CD8-positive, alpha-beta memory T cell (primary cell): ENCODE results near the gene GPR85. TPM values are rescaled to one million over a fixed set of nuclear protein-coding genes. Genes with fewer than 3 reads are reported as not detected.
A peak's percentile ranks its signal among the peaks of the same experiment; 100 is the strongest.
"Not testable (repeated sequence)": the region's sequence is repeated elsewhere in the genome, so short reads cannot be mapped to it uniquely, and the experiment has no call there.

Experiments
- CTCF ChIA-PET: fragments of 350-600 bp; sonication (Branson Sonifier 250); formaldehyde crosslinking; loops from one replicate; lab custom pipeline; 2021; ENCODE audit warnings: antibody characterized with exemption; lab: Charles Lee
- POLR2A ChIA-PET: fragments of 350-600 bp; sonication (Branson Sonifier 250); formaldehyde crosslinking; loops from one replicate; lab custom pipeline; 2021; ENCODE audit warnings: antibody characterized with exemption; lab: Charles Lee
- DNase-seq, 5 donors: peaks; one replicate each; pipeline versions ENCODE4 v3.0.0 to v3.0.0-alpha.2; 2020 to 2022; ENCODE audit warnings: mixed read lengths in 1 of 5
- H3K27ac ChIP-seq: one replicate; pipeline ENCODE4 v1.7.0; 2013; ENCODE audit warnings: low read depth, mild to moderate bottlenecking, low read length, moderate library complexity
- H3K27me3 ChIP-seq: 2 replicates; pipeline ENCODE4 v1.7.0; 2013; ENCODE audit warnings: low read length, mild to moderate bottlenecking; ENCODE audit not compliant: insufficient read depth, poor library complexity, severe bottlenecking
- H3K36me3 ChIP-seq: 2 replicates; pipeline ENCODE4 v1.7.0; 2013; ENCODE audit warnings: mild to moderate bottlenecking, low read length, moderate library complexity; ENCODE audit not compliant: insufficient read depth
- H3K4me1 ChIP-seq: 2 replicates; pipeline ENCODE4 v1.7.0; 2013; ENCODE audit warnings: mild to moderate bottlenecking, low read length, moderate library complexity; ENCODE audit not compliant: insufficient read depth
- H3K4me3 ChIP-seq: 2 replicates; pipeline ENCODE4 v1.7.0; 2013; ENCODE audit warnings: mild to moderate bottlenecking, low read length
- H3K9me3 ChIP-seq: 2 replicates; pipeline ENCODE4 v1.7.0; 2013; ENCODE audit warnings: mild to moderate bottlenecking, low read length
- H3K27ac Mint-ChIP-seq, 8 donors: one replicate each; pipeline ENCODE4 v1.8.0; 2020 to 2021; ENCODE audit warnings: mixed read lengths in 8 of 8, mild to moderate bottlenecking in 6 of 8, inconsistent platforms in 3 of 8, moderate library complexity in 3 of 8
- H3K27me3 Mint-ChIP-seq, 2 donors: one replicate each; pipeline ENCODE4 v1.8.0; 2020 to 2021; ENCODE audit warnings: mixed read lengths in 2 of 2, mild to moderate bottlenecking in 1 of 2, moderate library complexity in 1 of 2
- H3K36me3 Mint-ChIP-seq, 3 donors: one replicate each; pipeline ENCODE4 v1.8.0; 2020 to 2021; ENCODE audit warnings: mixed read lengths in 3 of 3, inconsistent platforms in 1 of 3, mild to moderate bottlenecking in 1 of 3
- H3K4me1 Mint-ChIP-seq, 3 donors: one replicate each; pipeline ENCODE4 v1.8.0; 2020 to 2021; ENCODE audit warnings: mixed read lengths in 3 of 3, inconsistent platforms in 1 of 3, mild to moderate bottlenecking in 1 of 3
- H3K4me3 Mint-ChIP-seq, 7 donors: one replicate each; pipeline ENCODE4 v1.8.0; 2020 to 2021; ENCODE audit warnings: mixed read lengths in 7 of 7, mild to moderate bottlenecking in 6 of 7, moderate library complexity in 4 of 7, inconsistent platforms in 2 of 7
- H3K9me3 Mint-ChIP-seq, 5 donors: one replicate each; pipeline ENCODE4 v1.8.0; 2020 to 2022; ENCODE audit warnings: mixed read lengths in 5 of 5, mild to moderate bottlenecking in 3 of 5, moderate library complexity in 2 of 5, inconsistent platforms in 1 of 5
- polyA plus RNA-seq: library from polyadenylated mRNA; unstranded; fragments of 300-500 nt; fragmentation: Illumina TruSeq; gene quantifications from one replicate; pipeline ENCODE4 v1.2.3, GENCODE V29; 2021
- total RNA-seq, 2 experiments: library from RNA; stranded (reverse); gene quantifications; one replicate each; pipeline ENCODE4 v1.2.3, GENCODE V29; 2021

GPR85 gene
- total and polyA plus RNA-seq, 3 experiments from 2014 or later, result not detected

- H3K4me3 ChIP-seq, result peak within 1 kb of the TSS; percentile 61
- no peaks in the 10 kb centered on the region for H3K9me3 Mint-ChIP-seq
- H3K4me3 Mint-ChIP-seq, result peak within 1 kb of the TSS; percentile 90 to 99 (median 97)
- no peaks in the 10 kb centered on the region for H3K9me3 ChIP-seq
- ChIA-PET CTCF (no interaction called here), POLR2A (no interaction called here)
- H3K36me3 ChIP-seq, result no peaks in the 10 kb centered on the region
- H3K27me3 ChIP-seq, result no peaks in the 10 kb centered on the region
- peak; percentile 79 to 90 (median 85) for DNase-seq
- H3K4me1 Mint-ChIP-seq, result peaks cover 15 to 23% (median 21%) of the 10 kb centered on the region in 3 donors
- H3K36me3 Mint-ChIP-seq, result peaks cover 3 to 19% (median 4%) of the 10 kb centered on the region in 3 donors
- peak within 1 kb of the TSS; percentile 71 to 99 (median 97) for H3K27ac Mint-ChIP-seq
- peaks cover 0 to 1% of the 10 kb centered on the region in 2 donors for H3K27me3 Mint-ChIP-seq
- H3K4me1 ChIP-seq, result peaks cover 6% of the 10 kb centered on the region
- H3K27ac ChIP-seq, result peak within 1 kb of the TSS; percentile 47
Measured at GRCh38 chr7:113118074-113118959, 31.7 kb upstream of the GPR85 start, which contains the start of gene SMIM30. Gene SMIM30 (minus strand): TSS chr7:113118554. CDS start chr7:113117578, 976 bp downstream.

- CTCF ChIA-PET, result not testable (repeated sequence)
- H3K4me3 ChIP-seq, result peak overlapping the region; percentile 9
Measured at GRCh38 chr7:113117374-113117774, 30.7 kb upstream of the GPR85 start.

GRCh38 chr7:113113912-113114311, 27.3 kb upstream of the GPR85 start:
- no peaks in the 10 kb centered on the region for H3K9me3 Mint-ChIP-seq
- H3K27ac Mint-ChIP-seq, result no peak overlapping the region
- peaks cover 5 to 24% (median 8%) of the 10 kb centered on the region in 3 donors for H3K36me3 Mint-ChIP-seq
- H3K27me3 ChIP-seq, result no peaks in the 10 kb centered on the region
- no peak overlapping the region for H3K27ac ChIP-seq
- H3K27me3 Mint-ChIP-seq, result peaks cover 0 to 1% of the 10 kb centered on the region in 2 donors
- H3K4me3 Mint-ChIP-seq, result no peak overlapping the region
- H3K36me3 ChIP-seq, result no peaks in the 10 kb centered on the region
- H3K9me3 ChIP-seq, result no peaks in the 10 kb centered on the region
- DNase-seq, result no peak
- POLR2A ChIA-PET, result no interaction called here
- CTCF ChIA-PET, result no interaction called here
- peaks cover 11 to 18% (median 16%) of the 10 kb centered on the region in 3 donors for H3K4me1 Mint-ChIP-seq
- H3K4me1 ChIP-seq, result peaks cover 5% of the 10 kb centered on the region
- H3K4me3 ChIP-seq, result no peak overlapping the region

More at GRCh38 chr7:113117374-113117774, 30.7 kb upstream of the GPR85 start:
- H3K27ac ChIP-seq, H3K27me3 ChIP-seq, H3K9me3 ChIP-seq, H3K27me3 Mint-ChIP-seq, POLR2A ChIA-PET, H3K9me3 Mint-ChIP-seq, DNase-seq, H3K4me1 ChIP-seq, H3K36me3 ChIP-seq: not testable (repeated sequence)
- Mint-ChIP-seq H3K4me3 (peak overlapping the region; percentile 44 to 99 (median 92)), H3K4me1 (peaks cover 15 to 23% (median 21%) of the 10 kb centered on the region in 3 donors), H3K27ac (peak overlapping the region in 3 of 8 donors; percentile 8 to 33 (median 26)), H3K36me3 (peaks cover 5 to 23% (median 8%) of the 10 kb centered on the region in 3 donors)

GRCh38 chr7:113109718-113110117, 23.1 kb upstream of the GPR85 start:
- H3K27me3 Mint-ChIP-seq, result peaks cover 0 to 3% of the 10 kb centered on the region in 2 donors
- Histone ChIP-seq H3K4me1 (no peaks in the 10 kb centered on the region), H3K27me3 (no peaks in the 10 kb centered on the region), H3K9me3 (no peaks in the 10 kb centered on the region), H3K4me3 (no peak overlapping the region), H3K27ac (no peak overlapping the region), H3K36me3 (no peaks in the 10 kb centered on the region)
- DNase-seq, result no peak
- H3K36me3 Mint-ChIP-seq, result peaks cover 5 to 11% (median 6%) of the 10 kb centered on the region in 3 donors
- H3K4me1 Mint-ChIP-seq, result peaks cover 0 to 2% (median 0%) of the 10 kb centered on the region in 3 donors
- H3K9me3 Mint-ChIP-seq, result no peaks in the 10 kb centered on the region
- no peak overlapping the region for H3K4me3 Mint-ChIP-seq
- CTCF ChIA-PET, result no interaction called here
- POLR2A ChIA-PET, result no interaction called here
- H3K27ac Mint-ChIP-seq, result no peak overlapping the region

- H3K9me3 ChIP-seq, result no peaks in the 10 kb centered on the region
- H3K9me3 Mint-ChIP-seq, result no peaks in the 10 kb centered on the region
Measured at GRCh38 chr7:113100121-113100603, 13.5 kb upstream of the GPR85 start.

GRCh38 chr7:113099284-113099919, 12.8 kb upstream of the GPR85 start:
- H3K36me3 Mint-ChIP-seq, result no peaks in the 10 kb centered on the region
- POLR2A ChIA-PET, result no interaction called here
- no peak for DNase-seq
- H3K4me1 Mint-ChIP-seq, result no peaks in the 10 kb centered on the region
- no peak overlapping the region for H3K27ac Mint-ChIP-seq
- H3K27me3 ChIP-seq, result no peaks in the 10 kb centered on the region
- H3K4me3 ChIP-seq, result no peak overlapping the region
- peaks cover 12 to 40% of the 10 kb centered on the region in 2 donors for H3K27me3 Mint-ChIP-seq
- H3K36me3 ChIP-seq, result no peaks in the 10 kb centered on the region
- no peaks in the 10 kb centered on the region for H3K4me1 ChIP-seq
- H3K4me3 Mint-ChIP-seq, result no peak overlapping the region
- no peaks in the 10 kb centered on the region for H3K9me3 Mint-ChIP-seq
- CTCF ChIA-PET, result no interaction called here
- no peaks in the 10 kb centered on the region for H3K9me3 ChIP-seq
- H3K27ac ChIP-seq, result no peak overlapping the region

More at GRCh38 chr7:113100121-113100603, 13.5 kb upstream of the GPR85 start:
- H3K4me3 ChIP-seq, result no peak overlapping the region
- DNase-seq, result no peak
- H3K27ac ChIP-seq, result no peak overlapping the region
- Mint-ChIP-seq H3K36me3 (no peaks in the 10 kb centered on the region), H3K27ac (no peak overlapping the region), H3K27me3 (peaks cover 13 to 36% of the 10 kb centered on the region in 2 donors), H3K4me1 (no peaks in the 10 kb centered on the region), H3K4me3 (no peak overlapping the region)
- ChIA-PET POLR2A (no interaction called here), CTCF (no interaction called here)
- H3K36me3 ChIP-seq, result no peaks in the 10 kb centered on the region
- no peaks in the 10 kb centered on the region for H3K4me1 ChIP-seq
- no peaks in the 10 kb centered on the region for H3K27me3 ChIP-seq

GRCh38 chr7:113094517-113095249, 8.1 kb upstream of the GPR85 start:
- Histone ChIP-seq H3K27me3 (no peaks in the 10 kb centered on the region), H3K9me3 (no peaks in the 10 kb centered on the region), H3K27ac (no peak overlapping the region), H3K4me1 (no peaks in the 10 kb centered on the region), H3K4me3 (no peak overlapping the region), H3K36me3 (no peaks in the 10 kb centered on the region)
- ChIA-PET CTCF (no interaction called here), POLR2A (no interaction called here)
- Mint-ChIP-seq H3K27ac (no peak overlapping the region), H3K9me3 (peaks cover 0 to 2% (median 0%) of the 10 kb centered on the region in 5 donors), H3K4me3 (no peak overlapping the region), H3K27me3 (peaks cover 0 to 36% of the 10 kb centered on the region in 2 donors), H3K36me3 (no peaks in the 10 kb centered on the region), H3K4me1 (no peaks in the 10 kb centered on the region)
- no peak for DNase-seq
